Stimulated activated CD8-positive, alpha-beta memory T cell treated with anti-CD3 and anti-CD28 coated beads, Interleukin-12 subunit alpha, Interleukin-12 subunit beta, amount 100 ng/mL, for 4 hours (primary cell): ENCODE data around the gene WWOX.

Experiments
- DNase-seq: peaks from one replicate; pipeline ENCODE4 v3.0.0-alpha.2; 2020; ENCODE audit warnings: low read depth

WWOX gene

GRCh38 chr16:79150632-79151310 is 1051.3 kb downstream of the WWOX start:
- no peak for DNase-seq

DNA sequence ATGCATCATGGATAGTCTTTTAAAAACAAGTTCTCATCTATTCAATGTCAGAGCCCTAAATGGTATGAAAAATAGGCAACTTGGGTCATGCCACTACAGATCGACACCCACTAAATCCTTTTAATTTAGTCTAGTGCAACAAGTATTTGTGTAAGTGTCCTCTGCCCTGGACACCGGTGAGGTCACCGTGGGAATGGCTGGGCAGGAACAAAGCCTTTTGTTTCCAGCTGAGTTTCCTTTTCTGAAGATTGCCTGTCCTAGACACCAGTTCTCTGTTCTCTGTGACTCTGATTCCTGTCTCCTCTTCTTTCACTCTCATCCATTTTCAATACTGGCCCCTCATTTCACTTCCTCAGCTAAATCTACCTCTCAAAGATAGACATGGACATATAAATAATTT is 1054.6 kb downstream of the WWOX start:
- no peak for DNase-seq

GRCh38 chr16:79155471-79155870 is 1056.0 kb downstream of the WWOX start:
- no peak for DNase-seq

DNA sequence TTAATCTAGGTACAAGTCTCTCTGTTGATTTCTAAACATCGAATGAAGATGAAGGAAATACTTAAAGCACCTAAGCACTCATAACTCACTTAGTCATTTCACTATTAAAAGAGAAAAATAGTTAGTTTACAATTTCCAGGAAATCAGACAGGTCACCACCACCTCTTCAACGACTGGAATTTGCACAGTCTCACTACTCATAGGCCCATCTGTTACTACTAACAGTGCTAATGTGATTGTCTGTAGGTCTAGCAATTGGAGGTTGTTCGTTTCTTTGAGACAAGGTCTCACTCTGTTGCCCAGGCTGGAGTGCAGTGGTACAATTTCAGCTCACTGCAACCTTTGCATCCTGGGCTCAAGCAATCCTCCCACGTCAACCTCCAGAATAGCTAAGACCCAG is 1056.5 kb downstream of the WWOX start:
- DNase-seq: no peak

- no peak for DNase-seq
Measured at GRCh38 chr16:79156761-79157160, 1057.3 kb downstream of the WWOX start.

DNA sequence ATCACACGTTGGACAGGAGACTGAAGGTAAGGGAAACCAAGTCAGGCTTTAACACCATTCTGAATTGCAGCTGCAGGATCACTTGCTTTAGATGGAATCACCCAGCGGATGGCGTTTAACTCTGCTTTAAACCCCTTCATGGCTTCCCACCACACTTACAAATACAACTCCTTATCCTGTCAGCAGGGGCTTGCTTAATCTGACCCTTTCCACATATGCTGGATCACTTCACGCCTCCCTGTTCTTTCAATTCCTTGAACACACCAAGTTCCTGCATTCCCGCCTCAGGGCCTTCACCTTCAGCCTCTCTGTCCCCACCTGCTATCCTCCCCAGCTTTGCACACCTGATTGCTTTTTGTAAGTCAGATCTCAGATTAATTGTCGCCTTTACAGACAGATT is 1058.9 kb downstream of the WWOX start:
- no peak for DNase-seq

DNA sequence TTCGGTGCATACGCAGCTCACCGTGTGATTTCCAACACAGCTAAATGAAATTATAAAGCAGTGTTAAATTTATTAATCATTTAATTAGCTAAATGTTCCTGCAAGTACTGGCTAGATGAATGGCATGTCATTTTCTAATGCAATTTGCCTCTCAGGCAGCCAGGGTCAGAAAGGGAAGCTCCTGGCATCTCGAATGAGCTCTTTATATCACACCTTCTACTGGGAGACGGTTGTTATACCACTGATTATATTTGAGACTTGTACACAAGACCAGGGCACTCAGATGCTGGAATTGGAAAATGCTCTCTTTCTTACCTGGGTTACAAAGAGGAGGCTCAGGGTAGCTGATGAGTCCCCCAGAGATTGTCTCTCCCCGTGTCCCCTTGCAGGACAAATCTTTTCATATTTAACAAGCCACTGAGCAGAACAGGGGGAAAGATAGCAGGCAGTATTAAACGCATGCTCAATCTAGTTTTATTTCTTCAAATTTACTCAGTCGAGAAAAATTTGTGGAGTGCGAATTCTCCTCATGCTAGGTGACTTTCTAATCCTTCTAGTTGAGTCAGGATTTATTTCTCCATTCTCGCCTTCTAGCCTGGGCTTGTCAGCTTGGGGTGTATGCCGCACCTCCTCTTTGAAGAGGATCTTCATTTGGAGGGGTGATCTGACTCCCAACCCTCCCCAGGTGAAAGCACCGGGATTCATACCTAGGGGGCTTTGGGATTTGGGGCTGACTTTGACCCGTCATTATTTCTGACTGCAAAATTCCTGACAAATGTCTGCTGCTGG is 1060.0 kb downstream of the WWOX start:
- no peak for DNase-seq

- DNase-seq: no peak
Measured at GRCh38 chr16:79162977-79163376, 1063.5 kb downstream of the WWOX start.

GRCh38 chr16:79163691-79164387 is 1064.4 kb downstream of the WWOX start:
- DNase-seq: no peak

- DNase-seq: no peak
Measured at GRCh38 chr16:79164388-79164995, 1065.0 kb downstream of the WWOX start.

- no peak for DNase-seq
Measured at GRCh38 chr16:79165079-79165478, 1065.6 kb downstream of the WWOX start.

DNA sequence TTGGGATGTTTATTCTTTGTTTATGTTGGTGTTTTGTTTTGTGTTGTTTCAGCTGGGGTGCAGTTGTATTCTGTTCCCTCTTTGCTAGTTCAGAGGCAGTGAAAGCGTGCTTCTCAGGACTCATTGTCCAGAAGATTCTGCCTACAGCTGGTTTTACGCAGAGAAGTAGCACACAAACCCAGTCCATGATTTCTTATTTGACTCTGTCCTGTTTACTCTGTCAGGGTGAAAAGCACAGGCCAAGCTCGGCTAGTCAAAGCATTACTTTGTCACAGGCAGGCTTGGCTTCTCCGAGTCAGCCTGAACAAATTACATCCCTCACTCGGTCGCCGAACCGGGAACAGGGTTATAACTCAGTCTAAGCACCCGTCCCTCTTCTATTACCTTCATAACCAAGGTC is 1066.1 kb downstream of the WWOX start:
- DNase-seq: no peak

GRCh38 chr16:79167893-79168292 is 1068.4 kb downstream of the WWOX start:
- DNase-seq: no peak

DNA sequence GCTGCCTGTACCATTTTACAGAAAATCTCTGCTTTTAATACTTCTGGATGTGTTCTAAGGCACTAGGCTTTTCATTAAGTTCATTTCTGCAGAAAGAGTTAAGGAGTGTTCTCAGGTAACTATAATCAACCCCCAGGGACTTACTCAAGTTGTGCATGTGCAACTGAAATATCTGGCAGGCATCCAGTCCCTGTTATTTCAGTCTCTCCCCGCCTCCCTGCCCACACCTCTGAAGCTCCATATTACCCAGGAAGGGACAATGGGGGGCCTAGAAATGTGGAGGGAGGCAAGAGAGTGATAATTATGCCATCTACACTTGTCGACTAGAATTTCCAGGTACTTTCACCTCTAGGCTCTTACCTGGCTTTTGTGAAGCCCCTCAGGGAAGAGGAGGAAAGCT is 1068.9 kb downstream of the WWOX start:
- no peak for DNase-seq

DNA sequence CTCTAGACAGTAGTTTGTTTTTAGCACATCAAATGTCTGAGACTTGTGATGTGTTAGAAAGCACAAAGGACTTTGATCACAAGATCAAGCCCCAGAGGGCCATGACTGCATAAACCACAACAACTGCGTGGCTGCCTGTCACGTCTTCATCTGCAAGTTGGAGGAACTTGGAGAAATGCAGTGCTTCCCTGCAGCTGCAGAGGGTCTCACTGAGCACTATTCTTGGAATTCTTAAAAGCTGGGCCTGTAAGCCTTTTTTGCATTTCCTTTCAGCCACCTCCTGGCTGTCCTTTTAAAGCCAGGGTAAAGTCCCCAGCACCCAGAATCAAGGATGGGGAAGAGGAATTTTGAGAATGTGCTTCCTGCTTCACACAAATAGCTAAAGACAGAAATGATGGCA is 1069.8 kb downstream of the WWOX start:
- DNase-seq: no peak

DNA sequence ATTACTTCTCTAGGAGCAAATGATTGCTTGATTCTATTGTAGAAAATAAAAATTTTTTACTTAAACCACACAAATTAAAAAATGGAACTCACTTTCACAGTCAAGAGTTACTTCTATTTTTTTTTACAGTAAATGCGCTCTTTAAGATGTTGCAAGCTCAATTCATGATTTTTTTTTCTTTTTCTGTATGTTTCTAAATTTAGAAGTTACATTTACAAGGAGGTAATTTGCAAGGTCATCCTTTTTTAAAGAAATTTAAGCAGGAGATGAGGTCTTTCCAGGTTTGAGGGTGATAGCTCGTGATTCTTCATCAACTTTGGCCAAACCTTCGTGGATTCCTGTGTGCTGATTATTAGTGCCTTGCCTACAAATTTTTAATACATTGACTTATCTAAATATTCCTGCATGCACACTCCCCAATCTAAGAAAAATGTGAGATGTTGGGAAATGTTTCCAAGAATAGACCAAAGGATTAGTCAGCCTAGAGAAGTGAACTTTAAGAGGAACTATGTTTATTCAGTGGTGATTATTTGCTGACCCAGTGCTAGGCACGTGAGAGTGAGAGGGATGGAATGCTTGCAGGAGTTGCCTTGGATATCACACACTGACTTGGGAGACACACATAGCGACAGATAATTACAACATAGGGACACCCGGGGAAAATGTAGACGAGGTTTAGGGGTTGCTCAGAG is 1071.2 kb downstream of the WWOX start:
- DNase-seq: no peak

- no peak for DNase-seq
Measured at GRCh38 chr16:79171504-79171903, 1072.0 kb downstream of the WWOX start.

GRCh38 chr16:79171931-79172705 is 1072.7 kb downstream of the WWOX start:
- no peak for DNase-seq

GRCh38 chr16:79172976-79173500 is 1073.6 kb downstream of the WWOX start:
- no peak for DNase-seq

GRCh38 chr16:79173919-79174318 is 1074.5 kb downstream of the WWOX start:
- DNase-seq: no peak
